HepG2 (cell line): Measurements from ENCODE around the gene PDZD7. TPM values are rescaled to one million over a fixed set of nuclear protein-coding genes. Genes with fewer than 3 reads are reported as not detected.

Source experiments
- ERF ChIP-seq: IDR thresholded peaks from 2 replicates; pipeline ENCODE4 v1.6.1; 2018; ENCODE audit warnings: missing biosample characterization, missing genetic modification reagents
- HMG20B ChIP-seq: conservative IDR thresholded peaks from 2 replicates; pipeline ENCODE4 v1.6.1; 2016; ENCODE audit warnings: missing genetic modification reagents, missing compliant biosample characterization
- HOXA5 ChIP-seq: sonication (generic); formaldehyde crosslinking; IDR thresholded peaks from 2 replicates; pipeline ENCODE4 v1.4.0; 2020; ENCODE audit warnings: missing genetic modification reagents
- IKZF4 ChIP-seq: sonication (generic); formaldehyde crosslinking; IDR thresholded peaks from 2 replicates; pipeline ENCODE4 v1.5.1; 2020; ENCODE audit warnings: borderline replicate concordance, mild to moderate bottlenecking, low read depth, missing genetic modification reagents; ENCODE audit errors: not compliant biosample characterization
- LBX2 ChIP-seq: sonication (generic); formaldehyde crosslinking; IDR thresholded peaks from 2 replicates; pipeline ENCODE4 v1.5.0; 2020; ENCODE audit warnings: missing genetic modification reagents, mild to moderate bottlenecking, borderline replicate concordance
- MAZ ChIP-seq, 2 experiments: sonication (generic) in 1 of 2; formaldehyde crosslinking in 1 of 2; IDR thresholded peaks; 2 replicates each; pipeline versions ENCODE4 v1.5.0 to v1.6.1; 2012 to 2020; ENCODE audit warnings: low read depth in 2 of 2, mild to moderate bottlenecking in 2 of 2, borderline replicate concordance in 1 of 2, improper control_type of control experiment in 1 of 2, low read length in 1 of 2, missing genetic modification reagents in 1 of 2, moderate library complexity in 1 of 2
- MIER2 ChIP-seq: IDR thresholded peaks from 2 replicates; pipeline ENCODE4 v1.6.1; 2016; ENCODE audit warnings: missing biosample characterization, missing genetic modification reagents
- MXD4 ChIP-seq: IDR thresholded peaks from 2 replicates; pipeline ENCODE4 v1.6.1; 2016; ENCODE audit warnings: mild to moderate bottlenecking, missing biosample characterization, missing genetic modification reagents
- NFKB2 ChIP-seq: sonication (generic); formaldehyde crosslinking; IDR thresholded peaks from 2 replicates; pipeline ENCODE4 v1.4.0; 2020; ENCODE audit warnings: missing genetic modification reagents, borderline replicate concordance
- ONECUT2 ChIP-seq: sonication (generic); formaldehyde crosslinking; IDR thresholded peaks from 2 replicates; pipeline ENCODE4 v1.4.0; 2020; ENCODE audit warnings: missing genetic modification reagents
- PCBP1 ChIP-seq: fragments of 200-400 bp; formaldehyde crosslinking; IDR thresholded peaks from 2 replicates; pipeline ENCODE4 v1.6.1; 2017; ENCODE audit warnings: mild to moderate bottlenecking, low read depth, low read length, borderline replicate concordance
- RARA ChIP-seq: IDR thresholded peaks from 2 replicates; pipeline ENCODE4 v1.6.1; 2016; ENCODE audit warnings: missing genetic modification reagents, missing compliant biosample characterization
- RBFOX2 ChIP-seq: fragments of 200-400 bp; formaldehyde crosslinking; IDR thresholded peaks from 2 replicates; pipeline ENCODE4 v1.6.1; 2017; ENCODE audit warnings: low read depth, mild to moderate bottlenecking, low read length
- RFX3 ChIP-seq: IDR thresholded peaks from 2 replicates; pipeline ENCODE4 v1.6.1; 2016; ENCODE audit warnings: missing biosample characterization, missing genetic modification reagents
- RFXAP ChIP-seq: sonication (generic); formaldehyde crosslinking; IDR thresholded peaks from 2 replicates; pipeline ENCODE4 v1.4.0; 2020; ENCODE audit warnings: missing genetic modification reagents, borderline replicate concordance
- SIN3A ChIP-seq: IDR thresholded peaks from 2 replicates; pipeline ENCODE4 v1.6.1; 2011; ENCODE audit warnings: low read depth, mild to moderate bottlenecking, control low read depth, low read length, borderline replicate concordance
- SOX13 ChIP-seq, 3 experiments: fragments of 450-650 bp in 1 of 3; sonication (generic) in 1 of 3; formaldehyde crosslinking in 1 of 3; IDR thresholded peaks in 2 of 3; conservative IDR thresholded peaks in 1 of 3; 2 replicates each; pipeline versions ENCODE4 v1.5.0 to v1.6.1; 2016 to 2020; ENCODE audit warnings: antibody characterized with exemption in 1 of 3, mild to moderate bottlenecking in 1 of 3, missing compliant biosample characterization in 1 of 3, missing genetic modification reagents in 1 of 3, moderate library complexity in 1 of 3
- SRY ChIP-seq: sonication (generic); formaldehyde crosslinking; IDR thresholded peaks from 2 replicates; pipeline ENCODE4 v1.8.0; 2022; ENCODE audit warnings: mild to moderate bottlenecking, missing genetic modification reagents
- THAP8 ChIP-seq: sonication (generic); formaldehyde crosslinking; IDR thresholded peaks from 2 replicates; pipeline ENCODE4 v1.5.1; 2020; ENCODE audit warnings: missing genetic modification reagents, mild to moderate bottlenecking, borderline replicate concordance
- ZBTB34 ChIP-seq: sonication (generic); formaldehyde crosslinking; IDR thresholded peaks from 2 replicates; pipeline ENCODE4 v1.8.0; 2022; ENCODE audit warnings: mild to moderate bottlenecking, missing genetic modification reagents
- ZEB1 ChIP-seq: IDR thresholded peaks from 2 replicates; pipeline ENCODE4 v1.6.1; 2012; ENCODE audit warnings: mild to moderate bottlenecking, low read depth, inconsistent platforms; ENCODE audit not compliant: insufficient replicate concordance
- ZMAT5 ChIP-seq: sonication (generic); formaldehyde crosslinking; IDR thresholded peaks from 2 replicates; pipeline ENCODE4 v1.5.0; 2020; ENCODE audit warnings: mild to moderate bottlenecking, low read depth, missing genetic modification reagents, borderline replicate concordance
- ZNF260 ChIP-seq: sonication (generic); formaldehyde crosslinking; IDR thresholded peaks from 2 replicates; pipeline ENCODE4 v1.4.0; 2020; ENCODE audit warnings: missing genetic modification reagents, low read depth, mild to moderate bottlenecking, borderline replicate concordance
- ZNF564 ChIP-seq: sonication (generic); formaldehyde crosslinking; IDR thresholded peaks from 2 replicates; pipeline ENCODE4 v1.8.1; 2023; ENCODE audit warnings: mild to moderate bottlenecking, missing genetic modification reagents
- ZNF619 ChIP-seq: sonication (generic); formaldehyde crosslinking; IDR thresholded peaks from 2 replicates; pipeline ENCODE4 v1.4.0; 2020; ENCODE audit warnings: mild to moderate bottlenecking, missing genetic modification reagents
- ZNF629 ChIP-seq: sonication (generic); formaldehyde crosslinking; conservative IDR thresholded peaks from 2 replicates; pipeline ENCODE4 v1.5.0; 2020; ENCODE audit warnings: missing genetic modification reagents
- polyA plus RNA-seq, 8 experiments: library from polyadenylated mRNA; depleted of rRNA in 3 of 8; stranded (reverse) in 7 of 8; unstranded in 1 of 8; fragments of >200 nt; fragmentation: Illumina TruSeq in 4 of 8; extraction: Trizol in 4 of 8; gene quantifications; 2 replicates each; pipeline versions ENCODE4 v1.2.1 to v1.2.3, GENCODE V29; 2011 to 2016; ENCODE audit warnings: low read depth in 4 of 8, missing spikeins in 1 of 8, mixed read lengths in 1 of 8; ENCODE audit not compliant: insufficient read depth in 1 of 8
- total RNA-seq, 5 experiments: library from RNA; depleted of rRNA; stranded (reverse); fragments of >200 nt; fragmentation: Illumina TruSeq; extraction: Trizol; gene quantifications; 2 replicates each; pipeline ENCODE4 v1.2.3, GENCODE V29; 2016; ENCODE audit warnings: low read depth in 1 of 5

PDZD7 gene
- total and polyA plus RNA-seq, 2 of the 13 experiments (the other 11 are each of a cell fraction or from before 2014, with no cell fraction given), result 0.58 to 0.73 TPM

- TF ChIP-seq NFKB2 (no peak; the same call in 1 of the 2 replicates), HOXA5 (CRISPR knock-in tag) (peak; percentile 69), RBFOX2 (peak; percentile 98), ZMAT5 (no peak), SOX13 (IDR thresholded peaks at IDR 0.05) (no peak), SOX13 (CRISPR knock-in tag; conservative IDR thresholded peaks at IDR 0.05 in 1 of 2, IDR thresholded peaks at IDR 0.05 in 1 of 2) (no peak), ERF (CRISPR knock-in tag) (peak; percentile 42), ZBTB34 (CRISPR knock-in tag) (0 out of 2 replicates have a peak, but pooled peaks have one; percentile 79), THAP8 (CRISPR knock-in tag) (peak; percentile 96; the same call in 1 of the 2 replicates), HMG20B (CRISPR knock-in tag) (no peak), RARA (no peak), SIN3A (peak; percentile 91; the same call in 1 of the 2 replicates), ZNF629 (0 out of 2 replicates have a peak, but pooled peaks have one; percentile 4), MAZ (IDR thresholded peaks at IDR 0.05; ENCODE audit: borderline replicate concordance, low read depth, low read length) (no peak), MAZ (CRISPR knock-in tag; IDR thresholded peaks at IDR 0.05; ENCODE audit: low read depth) (peak; percentile 58; the same call in 1 of the 2 replicates), ONECUT2 (CRISPR knock-in tag) (no peak), RFXAP (CRISPR knock-in tag) (no peak), PCBP1 (0 out of 2 replicates have a peak, but pooled peaks have one; percentile 33), IKZF4 (CRISPR knock-in tag) (peak; percentile 84), RFX3 (CRISPR knock-in tag) (no peak), MXD4 (CRISPR knock-in tag) (peak; percentile 95; the same call in 1 of the 2 replicates), SRY (CRISPR knock-in tag) (no peak), MIER2 (CRISPR knock-in tag) (no peak), ZNF260 (CRISPR knock-in tag) (no peak), LBX2 (CRISPR knock-in tag) (0 out of 2 replicates have a peak, but pooled peaks have one; percentile 6), ZNF619 (CRISPR knock-in tag) (peak; percentile 91), ZEB1 (no peak), ZNF564 (CRISPR knock-in tag) (no peak)
These were observed 43.8 kb downstream of the PDZD7 start, which contains the start of the genes MRPL43 and TWNK (continued) for GRCh38 chr10:100986952-100987684.
